Urinary bladder (tissue), 4 donors: ENCODE measurements around the gene TARBP2. TPM values are rescaled to one million over a fixed set of nuclear protein-coding genes. Genes with fewer than 3 reads are reported as not detected.
A peak's percentile ranks its signal among the peaks of the same experiment; 100 is the strongest.
"Not testable (repeated sequence)": the region's sequence is repeated elsewhere in the genome, so short reads cannot be mapped to it uniquely, and the experiment has no call there.

Experiments used
- DNase-seq: peaks from one replicate; pipeline ENCODE4 v3.0.0-alpha.2; 2015; ENCODE audit errors: extremely low spot score
- H3K27ac ChIP-seq: one replicate; pipeline ENCODE4 v1.5.1; 2013; ENCODE audit warnings: low read depth, mild to moderate bottlenecking, moderate library complexity
- H3K36me3 ChIP-seq: one replicate; pipeline ENCODE4 v1.6.1; 2013; ENCODE audit warnings: mild to moderate bottlenecking, moderate library complexity; ENCODE audit not compliant: insufficient read depth
- H3K4me1 ChIP-seq: one replicate; pipeline ENCODE4 v1.6.1; 2013; ENCODE audit warnings: mild to moderate bottlenecking, moderate library complexity; ENCODE audit not compliant: insufficient read depth
- H3K4me3 ChIP-seq: one replicate; pipeline ENCODE4 v1.5.1; 2013; ENCODE audit warnings: low read depth, low read length
- WGBS: extraction: QIAGEN DNeasy Blood & Tissue Kit; methylation state at CpG from one replicate; pipeline ENCODE4 v1.1.7; 2013; 5-methylcytosine and 5-hydroxymethylcytosine counted together
- polyA plus RNA-seq: library from polyadenylated mRNA; stranded (reverse); fragments of 200-250 nt; gene quantifications from one replicate; pipeline ENCODE4 v1.2.3, GENCODE V29; 2013
- total RNA-seq: library from RNA; depleted of rRNA; stranded (reverse); fragments of >200 nt; gene quantifications from one replicate; pipeline ENCODE4 v1.2.3, GENCODE V29; 2014
- donor health status: healthy with polysubstance abuse.
- donor health status: healthy.

Gene TARBP2
- total and polyA plus RNA-seq, 2 donors = 22.2 to 24.1 TPM

- H3K4me1 ChIP-seq, DNase-seq, H3K27ac ChIP-seq, H3K4me3 ChIP-seq: not testable (repeated sequence)
- peaks cover 14% of the 10 kb centered on the region for H3K36me3 ChIP-seq
- 56% methylated on average over 6 of the region's 6 CpGs for WGBS
Measured at GRCh38 chr12:53481458-53481857, 19.6 kb upstream of the TARBP2 start.

GRCh38 chr12:53481939-53482586 lies 19.0 kb upstream of the TARBP2 start:
- peaks cover 14% of the 10 kb centered on the region for H3K36me3 ChIP-seq
- H3K4me3 ChIP-seq = no peak overlapping the region
- H3K4me1 ChIP-seq = no peaks in the 10 kb centered on the region
- 74% methylated on average over 9 of the region's 9 CpGs for WGBS
- no peak overlapping the region for H3K27ac ChIP-seq
- DNase-seq = no peak

GRCh38 chr12:53482626-53483168 lies 18.4 kb upstream of the TARBP2 start:
- Histone ChIP-seq H3K4me1 (no peaks in the 10 kb centered on the region), H3K4me3 (no peak overlapping the region), H3K27ac (no peak overlapping the region), H3K36me3 (peaks cover 14% of the 10 kb centered on the region)
- 75% methylated on average over 18 of the region's 18 CpGs for WGBS
- DNase-seq = no peak

GRCh38 chr12:53483225-53483978 lies 17.7 kb upstream of the TARBP2 start:
- no peak overlapping the region for H3K4me3 ChIP-seq
- H3K4me1 ChIP-seq = no peaks in the 10 kb centered on the region
- 74% methylated on average over 9 of the region's 9 CpGs for WGBS
- peaks cover 14% of the 10 kb centered on the region for H3K36me3 ChIP-seq
- H3K27ac ChIP-seq = no peak overlapping the region
- DNase-seq = no peak

GRCh38 chr12:53483979-53484377 lies 17.1 kb upstream of the TARBP2 start:
- DNase-seq = no peak
- Histone ChIP-seq H3K36me3 (peaks cover 14% of the 10 kb centered on the region), H3K4me1 (no peaks in the 10 kb centered on the region), H3K27ac (no peak overlapping the region), H3K4me3 (no peak overlapping the region)
- 88% methylated on average over 4 of the region's 4 CpGs for WGBS

- Histone ChIP-seq H3K4me1 (no peaks in the 10 kb centered on the region), H3K36me3 (peaks cover 14% of the 10 kb centered on the region), H3K27ac (no peak overlapping the region), H3K4me3 (no peak overlapping the region)
- DNase-seq = no peak
- WGBS = 83% methylated on average over 10 of the region's 10 CpGs
Measured at GRCh38 chr12:53484686-53485575, 16.2 kb upstream of the TARBP2 start.

- H3K4me3 ChIP-seq = no peak overlapping the region
- H3K4me1 ChIP-seq = no peaks in the 10 kb centered on the region
- WGBS = 95% methylated on average over 10 of the region's 10 CpGs
- H3K27ac ChIP-seq = no peak overlapping the region
- H3K36me3 ChIP-seq = peaks cover 11% of the 10 kb centered on the region
- no peak for DNase-seq
Measured at GRCh38 chr12:53485955-53486735, 14.9 kb upstream of the TARBP2 start.

GRCh38 chr12:53486736-53487487 lies 14.2 kb upstream of the TARBP2 start:
- H3K36me3 ChIP-seq = peaks cover 11% of the 10 kb centered on the region

GRCh38 chr12:53489242-53489864 lies 11.7 kb upstream of the TARBP2 start:
- DNase-seq = no peak

More at GRCh38 chr12:53486736-53487487, 14.2 kb upstream of the TARBP2 start:
- DNase-seq = no peak
- H3K4me1 ChIP-seq = no peaks in the 10 kb centered on the region
- H3K27ac ChIP-seq = no peak overlapping the region
- WGBS = 82% methylated on average over 17 of the region's 17 CpGs
- no peak overlapping the region for H3K4me3 ChIP-seq

GRCh38 chr12:53492188-53492587 lies 8.9 kb upstream of the TARBP2 start:
- no peak overlapping the region for H3K27ac ChIP-seq
- no peak for DNase-seq
- WGBS = 33% methylated on average over 20 of the region's 20 CpGs

More at GRCh38 chr12:53489242-53489864, 11.7 kb upstream of the TARBP2 start:
- 91% methylated on average over 5 of the region's 5 CpGs for WGBS
- Histone ChIP-seq H3K4me1 (no peaks in the 10 kb centered on the region), H3K27ac (no peak overlapping the region), H3K4me3 (no peak overlapping the region), H3K36me3 (peaks cover 2% of the 10 kb centered on the region)

GRCh38 chr12:53492830-53493609 lies 8.1 kb upstream of the TARBP2 start:
- WGBS = 1% methylated on average over 52 of the region's 52 CpGs
- DNase-seq = peak; percentile 82
- Histone ChIP-seq H3K4me1 (no peaks in the 10 kb centered on the region), H3K36me3 (no peaks in the 10 kb centered on the region), H3K4me3 (peak overlapping the region; percentile 57), H3K27ac (peak overlapping the region; percentile 86)

More at GRCh38 chr12:53492188-53492587, 8.9 kb upstream of the TARBP2 start:
- Histone ChIP-seq H3K36me3 (no peaks in the 10 kb centered on the region), H3K4me1 (no peaks in the 10 kb centered on the region), H3K4me3 (peak overlapping the region; percentile 57)
